MM.1S (cell line): ENCODE measurements around the gene RASL10A.

Experiments used
- EZH2 ChIP-seq: fragments of 300-600 bp; sonication (generic); optimal IDR thresholded peaks from 2 replicates; pipeline ENCODE3; 2017; ENCODE audit warnings: low read depth, mild to moderate bottlenecking, antibody characterized with exemption, low read length, mixed read lengths
- EZH2phosphoT487 ChIP-seq: fragments of 300-600 bp; sonication (generic); IDR thresholded peaks from 2 replicates; pipeline ENCODE4 v1.6.1; 2018; ENCODE audit warnings: antibody characterized with exemption, low read length
- TF ChIP-seq, protein P1 (sequence below): fragments of 300-600 bp; sonication (generic); IDR thresholded peaks from 2 replicates; pipeline ENCODE4 v1.5.1; 2016; ENCODE audit warnings: antibody characterized with exemption, low read length, mixed read lengths

DNA sequence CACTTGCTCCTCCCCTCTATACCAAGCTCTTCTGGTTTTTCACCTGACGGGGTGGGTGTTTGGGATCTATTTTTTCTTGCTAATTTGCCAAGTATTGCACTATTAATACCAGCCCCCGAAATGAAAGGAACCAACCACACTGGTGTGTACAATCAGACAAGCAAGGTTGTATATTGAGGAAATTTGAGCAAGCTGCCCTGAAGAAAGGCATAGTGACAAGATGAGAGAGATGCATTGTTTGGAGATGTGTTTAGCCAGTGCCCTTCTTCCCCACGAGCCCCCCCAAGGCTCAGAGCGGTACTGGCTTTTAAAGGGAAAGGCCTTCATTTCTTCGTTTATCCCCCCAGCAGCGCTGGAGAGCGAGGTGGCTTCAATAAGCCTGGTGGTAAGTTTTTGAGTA lies 24.3 kb downstream of the RASL10A start:
- TF ChIP-seq EZH2 (no peak), EZH2phosphoT487 (no peak)
- TF ChIP-seq, protein P1, sequence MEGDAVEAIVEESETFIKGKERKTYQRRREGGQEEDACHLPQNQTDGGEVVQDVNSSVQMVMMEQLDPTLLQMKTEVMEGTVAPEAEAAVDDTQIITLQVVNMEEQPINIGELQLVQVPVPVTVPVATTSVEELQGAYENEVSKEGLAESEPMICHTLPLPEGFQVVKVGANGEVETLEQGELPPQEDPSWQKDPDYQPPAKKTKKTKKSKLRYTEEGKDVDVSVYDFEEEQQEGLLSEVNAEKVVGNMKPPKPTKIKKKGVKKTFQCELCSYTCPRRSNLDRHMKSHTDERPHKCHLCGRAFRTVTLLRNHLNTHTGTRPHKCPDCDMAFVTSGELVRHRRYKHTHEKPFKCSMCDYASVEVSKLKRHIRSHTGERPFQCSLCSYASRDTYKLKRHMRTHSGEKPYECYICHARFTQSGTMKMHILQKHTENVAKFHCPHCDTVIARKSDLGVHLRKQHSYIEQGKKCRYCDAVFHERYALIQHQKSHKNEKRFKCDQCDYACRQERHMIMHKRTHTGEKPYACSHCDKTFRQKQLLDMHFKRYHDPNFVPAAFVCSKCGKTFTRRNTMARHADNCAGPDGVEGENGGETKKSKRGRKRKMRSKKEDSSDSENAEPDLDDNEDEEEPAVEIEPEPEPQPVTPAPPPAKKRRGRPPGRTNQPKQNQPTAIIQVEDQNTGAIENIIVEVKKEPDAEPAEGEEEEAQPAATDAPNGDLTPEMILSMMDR: no peak
